Fibroblast of lung (primary cell): Measurements from ENCODE around the gene UAP1L1.

ENCODE experiments used
- EZH2 ChIP-seq: IDR thresholded peaks from 2 replicates; pipeline ENCODE4 v1.5.1; 2012; ENCODE audit warnings: low read length, control low read depth, mild to moderate bottlenecking; ENCODE audit errors: missing control alignments
- TF ChIP-seq, protein P1 (sequence below), 2 donors: IDR thresholded peaks in 1 of 2; conservative IDR thresholded peaks in 1 of 2; 1 replicate in 1 of 2; 2 replicates in 1 of 2; pipeline ENCODE4 v1.5.1; 2011 to 2012; ENCODE audit warnings: low read length in 2 of 2, control low read depth in 1 of 2, inconsistent platforms in 1 of 2, low read depth in 1 of 2, mild to moderate bottlenecking in 1 of 2

DNA sequence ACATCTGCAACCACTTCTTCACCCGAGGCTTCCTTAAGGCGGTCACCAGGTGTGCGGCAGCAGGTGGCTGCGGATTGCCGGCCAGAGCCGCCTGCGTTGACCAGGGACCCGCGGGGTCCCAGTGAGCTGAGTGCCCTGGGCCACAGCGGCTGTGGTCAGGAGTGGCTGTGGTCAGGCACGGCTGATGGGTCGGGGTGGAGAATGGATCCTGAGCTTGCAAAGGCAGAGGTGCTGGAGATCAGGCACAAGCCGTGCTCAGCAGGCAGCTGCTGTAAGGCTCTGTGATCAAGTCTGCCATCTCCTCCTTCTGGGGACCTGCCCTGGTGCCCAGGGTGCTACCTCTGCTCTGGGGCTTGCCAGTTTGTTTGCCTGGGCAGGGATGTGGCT is 2.1 kb downstream of the UAP1L1 start:
- TF ChIP-seq, protein P1, sequence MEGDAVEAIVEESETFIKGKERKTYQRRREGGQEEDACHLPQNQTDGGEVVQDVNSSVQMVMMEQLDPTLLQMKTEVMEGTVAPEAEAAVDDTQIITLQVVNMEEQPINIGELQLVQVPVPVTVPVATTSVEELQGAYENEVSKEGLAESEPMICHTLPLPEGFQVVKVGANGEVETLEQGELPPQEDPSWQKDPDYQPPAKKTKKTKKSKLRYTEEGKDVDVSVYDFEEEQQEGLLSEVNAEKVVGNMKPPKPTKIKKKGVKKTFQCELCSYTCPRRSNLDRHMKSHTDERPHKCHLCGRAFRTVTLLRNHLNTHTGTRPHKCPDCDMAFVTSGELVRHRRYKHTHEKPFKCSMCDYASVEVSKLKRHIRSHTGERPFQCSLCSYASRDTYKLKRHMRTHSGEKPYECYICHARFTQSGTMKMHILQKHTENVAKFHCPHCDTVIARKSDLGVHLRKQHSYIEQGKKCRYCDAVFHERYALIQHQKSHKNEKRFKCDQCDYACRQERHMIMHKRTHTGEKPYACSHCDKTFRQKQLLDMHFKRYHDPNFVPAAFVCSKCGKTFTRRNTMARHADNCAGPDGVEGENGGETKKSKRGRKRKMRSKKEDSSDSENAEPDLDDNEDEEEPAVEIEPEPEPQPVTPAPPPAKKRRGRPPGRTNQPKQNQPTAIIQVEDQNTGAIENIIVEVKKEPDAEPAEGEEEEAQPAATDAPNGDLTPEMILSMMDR (conservative IDR thresholded peaks at IDR 0.05 in 1 of 2, IDR thresholded peaks at IDR 0.05 in 1 of 2; ENCODE audit: low read depth in 1 of 2, low read length in 2 of 2): no peak
- TF ChIP-seq EZH2: no peak
